ENCODE measurements around the gene GBA3.

The GBA3 gene

DNA sequence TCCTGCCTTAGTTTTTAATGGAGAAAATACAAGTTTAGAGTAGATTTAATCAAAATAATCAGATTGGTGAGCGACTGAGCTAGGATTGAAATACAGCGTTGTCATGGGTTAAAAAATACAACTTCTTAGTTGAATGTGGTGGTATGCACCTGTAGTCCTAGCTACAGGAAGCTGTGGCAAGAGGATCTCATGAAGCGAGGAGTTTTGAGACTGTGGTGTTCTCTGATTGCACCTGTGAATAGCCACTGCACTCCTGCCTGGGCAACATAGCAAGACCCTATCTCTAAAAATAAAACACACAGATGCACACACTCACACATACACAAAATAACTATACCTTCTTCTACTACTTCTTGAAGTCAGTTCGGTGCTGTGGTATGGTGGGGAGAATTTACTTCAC lies 19.8 kb upstream of the GBA3 start:
- H3K27me3 ChIP-seq (ENCODE audit: low read depth, low read length) = no peaks in the 10 kb centered on the region
- no peaks in the 10 kb centered on the region for H3K9me3 ChIP-seq (ENCODE audit: control insufficient read depth in 1 of 2, low read length in 2 of 2)
- no peak overlapping the region for H3K27ac ChIP-seq (ENCODE audit: low read length)
- H3K36me3 ChIP-seq (ENCODE audit: control insufficient read depth in 1 of 2, insufficient read depth in 2 of 2, low read length in 2 of 2) = no peaks in the 10 kb centered on the region
- no peak overlapping the region for H3K4me3 ChIP-seq (ENCODE audit: low read depth in 1 of 2, low read length in 2 of 2)
- peaks cover 0 to 3% of the 10 kb centered on the region in 2 donors for H3K4me1 ChIP-seq (ENCODE audit: control insufficient read depth in 1 of 2, insufficient read depth in 2 of 2, low read length in 2 of 2)

DNA sequence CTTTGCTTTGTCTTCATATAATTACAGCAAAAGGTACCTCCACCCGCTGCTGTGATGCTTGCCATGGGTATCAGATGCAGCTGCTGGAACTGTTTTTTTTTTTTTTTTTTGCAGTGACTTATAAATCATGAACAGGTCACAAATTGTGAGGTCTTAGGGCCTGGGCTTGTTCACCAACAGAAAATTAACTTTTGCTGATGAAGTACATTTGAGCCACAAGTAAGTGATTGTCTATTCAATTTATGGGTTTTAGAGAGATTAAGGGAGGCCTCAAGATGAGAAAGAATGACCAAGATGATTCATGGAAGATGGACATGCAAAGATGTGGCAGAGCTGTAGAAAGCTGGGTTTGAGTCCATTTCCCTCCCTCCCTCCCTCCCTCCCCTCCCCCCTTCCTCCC lies 18.0 kb upstream of the GBA3 start:
- Histone ChIP-seq H3K4me3 (ENCODE audit: low read depth in 1 of 2, low read length in 2 of 2) (no peak overlapping the region), H3K36me3 (ENCODE audit: control insufficient read depth in 1 of 2, insufficient read depth in 2 of 2, low read length in 2 of 2) (no peaks in the 10 kb centered on the region), H3K9me3 (ENCODE audit: control insufficient read depth in 1 of 2, low read length in 2 of 2) (no peaks in the 10 kb centered on the region), H3K27me3 (ENCODE audit: low read depth, low read length) (no peaks in the 10 kb centered on the region), H3K4me1 (ENCODE audit: control insufficient read depth in 1 of 2, insufficient read depth in 2 of 2, low read length in 2 of 2) (peaks cover 0 to 12% of the 10 kb centered on the region in 2 donors), H3K27ac (ENCODE audit: low read length) (no peak overlapping the region)

DNA sequence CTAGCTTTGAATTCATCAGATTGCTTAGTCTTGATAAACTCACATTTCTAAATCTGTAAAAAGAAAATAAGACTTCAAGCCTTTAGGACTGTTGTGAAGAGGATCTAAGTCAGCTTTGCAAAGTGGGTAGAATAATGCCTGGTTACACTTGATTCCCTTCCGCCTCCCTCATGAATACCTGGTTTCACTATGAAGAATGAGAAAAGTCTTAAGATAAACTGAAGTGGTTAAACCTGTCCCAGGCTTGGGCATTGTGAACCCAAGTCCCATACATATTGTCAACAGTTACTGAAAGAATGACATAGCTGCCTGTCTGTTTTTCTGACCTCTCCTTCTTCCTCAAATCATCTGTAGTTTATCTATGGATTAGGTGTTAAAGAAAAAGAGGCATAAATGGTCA lies 16.7 kb upstream of the GBA3 start:
- Histone ChIP-seq H3K27me3 (ENCODE audit: low read depth, low read length) (no peaks in the 10 kb centered on the region), H3K27ac (ENCODE audit: low read length) (no peak overlapping the region), H3K36me3 (ENCODE audit: control insufficient read depth in 1 of 2, insufficient read depth in 2 of 2, low read length in 2 of 2) (no peaks in the 10 kb centered on the region), H3K9me3 (ENCODE audit: control insufficient read depth in 1 of 2, low read length in 2 of 2) (no peaks in the 10 kb centered on the region), H3K4me1 (ENCODE audit: control insufficient read depth in 1 of 2, insufficient read depth in 2 of 2, low read length in 2 of 2) (peaks cover 0 to 19% of the 10 kb centered on the region in 2 donors), H3K4me3 (ENCODE audit: low read depth in 1 of 2, low read length in 2 of 2) (no peak overlapping the region)

DNA sequence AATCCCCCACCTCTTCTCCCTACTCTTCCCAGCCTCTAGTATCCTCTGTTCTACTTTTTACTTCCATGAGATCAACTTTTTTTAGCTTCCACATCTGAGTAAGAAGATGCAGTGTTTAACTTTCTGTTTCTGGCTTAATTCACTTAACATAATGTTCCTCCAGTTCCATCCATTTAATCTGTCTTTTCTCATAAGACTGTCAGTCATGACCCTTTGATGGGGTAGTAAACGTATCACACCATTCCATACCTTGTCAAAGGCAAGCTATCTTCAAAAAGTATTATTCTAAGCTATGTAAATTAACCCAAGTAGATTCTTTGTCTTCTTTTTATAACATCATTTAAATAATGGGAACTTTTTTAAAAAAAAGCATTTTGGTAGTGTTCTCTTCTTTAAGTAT lies 15.0 kb upstream of the GBA3 start:
- H3K4me1 ChIP-seq (ENCODE audit: control insufficient read depth in 1 of 2, insufficient read depth in 2 of 2, low read length in 2 of 2) = peaks cover 0 to 19% of the 10 kb centered on the region in 2 donors
- no peaks in the 10 kb centered on the region for H3K27me3 ChIP-seq (ENCODE audit: low read depth, low read length)
- H3K4me3 ChIP-seq (ENCODE audit: low read depth in 1 of 2, low read length in 2 of 2) = no peak overlapping the region

GRCh38 chr4:22678940-22679854 lies 13.5 kb upstream of the GBA3 start:
- H3K9me3 ChIP-seq (ENCODE audit: control insufficient read depth in 1 of 2, low read length in 2 of 2) = no peaks in the 10 kb centered on the region
- H3K36me3 ChIP-seq (ENCODE audit: control insufficient read depth in 1 of 2, insufficient read depth in 2 of 2, low read length in 2 of 2) = no peaks in the 10 kb centered on the region
- no peak overlapping the region for H3K4me3 ChIP-seq (ENCODE audit: low read depth in 1 of 2, low read length in 2 of 2)
- H3K27me3 ChIP-seq (ENCODE audit: low read depth, low read length) = no peaks in the 10 kb centered on the region
- H3K27ac ChIP-seq (ENCODE audit: low read length) = no peak overlapping the region
- H3K4me1 ChIP-seq (ENCODE audit: control insufficient read depth in 1 of 2, insufficient read depth in 2 of 2, low read length in 2 of 2) = peaks cover 0 to 19% of the 10 kb centered on the region in 2 donors

More for the DNA sequence above, 15.0 kb upstream of the GBA3 start:
- H3K27ac ChIP-seq (ENCODE audit: low read length) = no peak overlapping the region
- H3K9me3 ChIP-seq (ENCODE audit: control insufficient read depth in 1 of 2, low read length in 2 of 2) = no peaks in the 10 kb centered on the region
- no peaks in the 10 kb centered on the region for H3K36me3 ChIP-seq (ENCODE audit: control insufficient read depth in 1 of 2, insufficient read depth in 2 of 2, low read length in 2 of 2)

DNA sequence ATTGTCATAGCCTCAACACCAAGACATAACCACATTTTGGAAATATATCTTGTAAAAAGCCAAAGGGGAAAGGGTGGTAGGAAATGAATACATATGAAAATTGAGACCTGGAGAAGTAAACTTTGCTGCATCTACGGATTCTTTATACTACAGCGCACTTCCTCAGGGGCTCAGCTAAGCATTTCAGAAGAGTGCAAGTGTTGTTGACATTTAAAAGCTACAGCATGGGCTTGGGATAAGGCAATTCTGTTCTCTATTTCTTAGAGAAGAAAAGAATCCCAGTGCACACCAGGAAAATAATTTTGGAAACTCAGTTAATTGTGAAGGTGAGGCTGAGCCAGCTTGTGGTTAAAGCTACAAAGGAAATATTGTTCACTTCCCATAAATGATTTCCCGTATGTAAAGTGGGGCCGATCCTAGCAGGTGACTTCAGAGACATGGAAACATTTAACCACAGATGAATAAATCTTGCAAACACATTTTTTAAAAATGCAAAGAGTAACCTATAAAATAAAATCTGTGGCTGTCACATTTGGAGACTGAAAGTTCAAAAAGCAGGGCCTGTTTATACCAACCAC lies 12.6 kb upstream of the GBA3 start:
- Histone ChIP-seq H3K9me3 (ENCODE audit: control insufficient read depth in 1 of 2, low read length in 2 of 2) (no peaks in the 10 kb centered on the region), H3K27me3 (ENCODE audit: low read depth, low read length) (no peaks in the 10 kb centered on the region), H3K36me3 (ENCODE audit: control insufficient read depth in 1 of 2, insufficient read depth in 2 of 2, low read length in 2 of 2) (no peaks in the 10 kb centered on the region), H3K4me1 (ENCODE audit: control insufficient read depth in 1 of 2, insufficient read depth in 2 of 2, low read length in 2 of 2) (peaks cover 0 to 19% of the 10 kb centered on the region in 2 donors), H3K27ac (ENCODE audit: low read length) (no peak overlapping the region), H3K4me3 (ENCODE audit: low read depth in 1 of 2, low read length in 2 of 2) (no peak overlapping the region)

DNA sequence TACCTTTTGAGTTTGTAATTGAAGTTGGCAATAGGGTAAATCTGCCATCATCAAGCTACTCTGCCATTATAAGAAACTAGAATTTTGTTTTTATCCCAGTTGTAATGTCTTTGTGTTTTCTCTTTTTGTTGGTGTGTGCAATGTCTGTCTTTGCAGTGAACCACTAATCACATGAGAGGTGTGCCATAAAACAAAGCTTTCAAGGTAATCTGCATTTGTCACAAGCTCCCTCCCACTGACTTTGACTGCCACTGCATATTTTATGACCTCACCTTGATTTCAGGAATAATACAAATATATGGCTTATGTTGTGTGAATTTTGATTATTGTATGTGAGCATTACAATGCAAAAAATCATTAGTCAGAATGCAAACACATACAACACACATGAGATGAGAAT lies 9.0 kb upstream of the GBA3 start:
- Histone ChIP-seq H3K4me1 (ENCODE audit: control insufficient read depth in 1 of 2, insufficient read depth in 2 of 2, low read length in 2 of 2) (peaks cover 0 to 22% of the 10 kb centered on the region in 2 donors), H3K4me3 (ENCODE audit: low read depth in 1 of 2, low read length in 2 of 2) (no peak overlapping the region)

GRCh38 chr4:22686141-22686540 lies 6.6 kb upstream of the GBA3 start:
- Histone ChIP-seq H3K36me3 (ENCODE audit: control insufficient read depth in 1 of 2, insufficient read depth in 2 of 2, low read length in 2 of 2) (no peaks in the 10 kb centered on the region), H3K27me3 (ENCODE audit: low read depth, low read length) (no peaks in the 10 kb centered on the region), H3K9me3 (ENCODE audit: control insufficient read depth in 1 of 2, low read length in 2 of 2) (no peaks in the 10 kb centered on the region), H3K27ac (ENCODE audit: low read length) (no peak overlapping the region), H3K4me1 (ENCODE audit: control insufficient read depth in 1 of 2, insufficient read depth in 2 of 2, low read length in 2 of 2) (peaks cover 0 to 7% of the 10 kb centered on the region in 2 donors), H3K4me3 (ENCODE audit: low read depth in 1 of 2, low read length in 2 of 2) (no peak overlapping the region)

More for the DNA sequence above, 9.0 kb upstream of the GBA3 start:
- no peaks in the 10 kb centered on the region for H3K36me3 ChIP-seq (ENCODE audit: control insufficient read depth in 1 of 2, insufficient read depth in 2 of 2, low read length in 2 of 2)
- H3K9me3 ChIP-seq (ENCODE audit: control insufficient read depth in 1 of 2, low read length in 2 of 2) = no peaks in the 10 kb centered on the region
- H3K27me3 ChIP-seq (ENCODE audit: low read depth, low read length) = no peaks in the 10 kb centered on the region
- no peak overlapping the region for H3K27ac ChIP-seq (ENCODE audit: low read length)

GRCh38 chr4:22688236-22688635 lies 4.5 kb upstream of the GBA3 start:
- no peaks in the 10 kb centered on the region for H3K27me3 ChIP-seq (ENCODE audit: low read depth, low read length)
- H3K4me1 ChIP-seq (ENCODE audit: control insufficient read depth in 1 of 2, insufficient read depth in 2 of 2, low read length in 2 of 2) = peaks cover 0 to 7% of the 10 kb centered on the region in 2 donors
- no peaks in the 10 kb centered on the region for H3K9me3 ChIP-seq (ENCODE audit: control insufficient read depth in 1 of 2, low read length in 2 of 2)
- H3K4me3 ChIP-seq (ENCODE audit: low read depth in 1 of 2, low read length in 2 of 2) = no peak overlapping the region
- H3K27ac ChIP-seq (ENCODE audit: low read length) = no peak overlapping the region
- H3K36me3 ChIP-seq (ENCODE audit: control insufficient read depth in 1 of 2, insufficient read depth in 2 of 2, low read length in 2 of 2) = no peaks in the 10 kb centered on the region

DNA sequence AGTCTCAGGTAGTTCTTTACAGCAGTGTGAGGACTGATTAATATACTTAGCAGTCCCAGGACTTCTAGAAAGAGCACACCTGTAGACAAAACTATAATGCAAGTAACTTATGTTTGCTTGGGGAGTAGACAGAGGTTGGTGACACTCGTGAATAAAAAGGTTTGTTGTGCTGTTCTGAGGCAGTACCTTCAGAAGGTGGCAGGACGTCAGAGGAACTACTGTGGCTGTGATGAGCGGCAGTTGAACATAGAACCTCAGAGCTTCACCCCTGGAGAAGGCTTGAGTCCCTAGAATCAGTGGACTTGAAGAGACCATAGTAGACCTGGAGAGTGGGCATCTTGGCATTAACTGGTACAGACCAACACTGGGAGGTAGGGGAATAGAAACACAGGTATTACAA lies 3.3 kb upstream of the GBA3 start:
- no peaks in the 10 kb centered on the region for H3K27me3 ChIP-seq (ENCODE audit: low read depth, low read length)
- H3K9me3 ChIP-seq (ENCODE audit: control insufficient read depth in 1 of 2, low read length in 2 of 2) = no peaks in the 10 kb centered on the region
- no peak overlapping the region for H3K4me3 ChIP-seq (ENCODE audit: low read depth in 1 of 2, low read length in 2 of 2)
- no peak overlapping the region for H3K27ac ChIP-seq (ENCODE audit: low read length)
- H3K36me3 ChIP-seq (ENCODE audit: control insufficient read depth in 1 of 2, insufficient read depth in 2 of 2, low read length in 2 of 2) = no peaks in the 10 kb centered on the region
- H3K4me1 ChIP-seq (ENCODE audit: control insufficient read depth in 1 of 2, insufficient read depth in 2 of 2, low read length in 2 of 2) = peaks cover 0 to 7% of the 10 kb centered on the region in 2 donors

DNA sequence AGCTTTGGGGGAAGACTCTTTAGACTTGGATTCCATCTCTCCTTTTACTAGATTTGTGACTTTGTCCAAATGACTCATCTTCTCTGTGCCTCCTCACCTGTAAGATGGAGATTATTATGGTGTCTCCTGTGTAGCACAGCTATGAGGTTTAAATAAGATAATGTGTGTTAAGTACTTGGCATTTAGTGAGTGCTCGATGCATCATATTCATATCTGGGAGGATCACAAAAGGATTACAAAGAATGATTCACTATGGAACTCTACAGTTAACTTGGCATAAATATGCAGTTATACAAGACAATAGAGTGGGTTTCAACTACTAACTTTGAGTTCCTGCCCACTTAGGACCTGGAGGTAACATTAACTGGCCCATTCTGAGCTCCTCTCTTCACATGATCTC lies 2.3 kb downstream of the GBA3 start:
- Histone ChIP-seq H3K9me3 (ENCODE audit: control insufficient read depth in 1 of 2, low read length in 2 of 2) (no peaks in the 10 kb centered on the region), H3K4me3 (ENCODE audit: low read depth in 1 of 2, low read length in 2 of 2) (no peak overlapping the region), H3K27me3 (ENCODE audit: low read depth, low read length) (no peaks in the 10 kb centered on the region), H3K36me3 (ENCODE audit: control insufficient read depth in 1 of 2, insufficient read depth in 2 of 2, low read length in 2 of 2) (no peaks in the 10 kb centered on the region), H3K4me1 (ENCODE audit: control insufficient read depth in 1 of 2, insufficient read depth in 2 of 2, low read length in 2 of 2) (no peaks in the 10 kb centered on the region), H3K27ac (ENCODE audit: low read length) (no peak overlapping the region)

All from muscle layer of duodenum (tissue), 2 donors.